HCT116 (cell line): ENCODE measurements around the gene PHC1. TPM values are rescaled to one million over a fixed set of nuclear protein-coding genes. Genes with fewer than 3 reads are reported as not detected.

Experiments used
- ATAC-seq: fragments of 200-7000 bp; cut with Tn5 transposase; 2 replicates; pipeline ENCODE4 v1.9.1; 2020; ENCODE audit warnings: mild to moderate bottlenecking, moderate library complexity
- BruUV-seq: library from RNA; stranded (reverse); fragments of 400-500 nt; replicated peaks from 2 replicates; lab custom pipeline; 2021; lab: Mats Ljungman, UMichigan
- CTCF ChIA-PET: fragments of 300-600 bp; sonication (Branson Sonifier 250); formaldehyde crosslinking; loops from one replicate; lab custom pipeline; 2021; ENCODE audit warnings: antibody characterized with exemption; lab: Charles Lee
- POLR2A ChIA-PET: fragments of 300-600, 350-600 bp; sonication (Branson Sonifier 250); formaldehyde crosslinking; loops from one replicate; lab custom pipeline; 2021; ENCODE audit warnings: antibody characterized with exemption; lab: Charles Lee
- RAD21 ChIA-PET, 2 experiments: fragments of 300-600 bp; sonication (Branson Sonifier 250); formaldehyde crosslinking; loops; one replicate each; lab custom pipeline; 2023; ENCODE audit warnings: low total read pairs in 2 of 2; ENCODE audit not compliant: uncharacterized antibody in 2 of 2, unreplicated experiment in 2 of 2, low non-redundant PET in 1 of 2; lab: Charles Lee
- DNase-seq: peaks from one replicate; pipeline ENCODE4 v3.0.0-alpha.2; 2010; ENCODE audit warnings: low read depth, low spot score
- H2AFZ ChIP-seq: fragments of 200-600 bp; shearing (Covaris generic), sonication (generic); 2 replicates; pipeline ENCODE4 v1.6.1; 2017; ENCODE audit warnings: low read depth, mixed run types, mixed read lengths, antibody characterized with exemption, low read length; ENCODE audit not compliant: poor library complexity, severe bottlenecking
- H3K27ac ChIP-seq: 2 replicates; pipeline ENCODE4 v1.5.1; 2012; ENCODE audit warnings: low read depth, low read length
- H3K27me3 ChIP-seq: fragments of 200-600 bp; sonication (generic); 2 replicates; pipeline ENCODE4 v1.6.1; 2016; ENCODE audit warnings: mixed run types, low read length, mixed read lengths; ENCODE audit not compliant: insufficient read depth
- H3K36me3 ChIP-seq, 2 experiments: fragments of 200-500 bp in 1 of 2; fragments of 200-600 bp in 1 of 2; sonication (Bioruptor generic) in 1 of 2; sonication (generic) in 1 of 2; 2 replicates each; pipeline versions ENCODE4 v1.5.1 to v1.6.1; 2014 to 2016; ENCODE audit warnings: low read length in 2 of 2, inconsistent platforms in 1 of 2, mixed read lengths in 1 of 2, mixed run types in 1 of 2; ENCODE audit not compliant: insufficient read depth in 2 of 2, control insufficient read depth in 1 of 2
- H3K4me1 ChIP-seq, 2 experiments: fragments of 200-600 bp in 1 of 2; sonication (generic) in 1 of 2; 2 replicates each; pipeline versions ENCODE4 v1.5.1 to v1.6.1; 2012 to 2017; ENCODE audit warnings: low read length in 2 of 2, inconsistent platforms in 1 of 2, mild to moderate bottlenecking in 1 of 2, mixed read lengths in 1 of 2, mixed run types in 1 of 2, moderate library complexity in 1 of 2; ENCODE audit not compliant: insufficient read depth in 2 of 2, control insufficient read depth in 1 of 2
- H3K4me2 ChIP-seq: fragments of 200-600 bp; sonication (generic); 2 replicates; pipeline ENCODE4 v1.6.1; 2017; ENCODE audit warnings: mixed run types, low read length, mixed read lengths
- H3K4me3 ChIP-seq, 2 experiments: fragments of 200-600 bp in 1 of 2; sonication (generic) in 1 of 2; replicated peaks in 1 of 2; 2 replicates each; pipeline ENCODE4 v1.5.1; 2011 to 2016; ENCODE audit warnings: low read length in 2 of 2, control low read depth in 1 of 2, low read depth in 1 of 2, mild to moderate bottlenecking in 1 of 2, mixed read lengths in 1 of 2, mixed run types in 1 of 2
- H3K79me2 ChIP-seq: fragments of 200-600 bp; sonication (generic); 2 replicates; pipeline ENCODE4 v1.6.1; 2017; ENCODE audit warnings: mild to moderate bottlenecking, mixed run types, low read length, moderate library complexity, mixed read lengths; ENCODE audit not compliant: insufficient read depth
- H3K9ac ChIP-seq: fragments of 200-600 bp; sonication (generic); 2 replicates; pipeline ENCODE4 v1.6.1; 2016; ENCODE audit warnings: low read length, mixed read lengths
- H3K9me2 ChIP-seq: fragments of 200-600 bp; sonication (generic), shearing (Covaris generic); 2 replicates; pipeline ENCODE4 v1.6.1; 2017; ENCODE audit warnings: mixed run types, mild to moderate bottlenecking, moderate library complexity; ENCODE audit not compliant: insufficient read depth
- H3K9me3 ChIP-seq, 2 experiments: fragments of 200-500 bp in 1 of 2; fragments of 200-600 bp in 1 of 2; sonication (Bioruptor generic) in 1 of 2; sonication (generic) in 1 of 2; 2 replicates each; pipeline ENCODE4 v1.6.1; 2014 to 2017; ENCODE audit warnings: low read length in 2 of 2, mixed read lengths in 2 of 2, inconsistent platforms in 1 of 2, low read depth in 1 of 2, mild to moderate bottlenecking in 1 of 2, mixed run types in 1 of 2, moderate library complexity in 1 of 2; ENCODE audit not compliant: control insufficient read depth in 1 of 2, insufficient read depth in 1 of 2
- H4K20me1 ChIP-seq: fragments of 200-600 bp; sonication (generic), shearing (Covaris generic); 2 replicates; pipeline ENCODE4 v1.6.1; 2017; ENCODE audit warnings: mixed run types, mild to moderate bottlenecking, moderate library complexity; ENCODE audit not compliant: insufficient read depth
- ATF3 ChIP-seq: IDR thresholded peaks from 2 replicates; pipeline ENCODE4 v1.6.1; 2012
- CBX3 ChIP-seq: IDR thresholded peaks from 2 replicates; pipeline ENCODE4 v1.6.1; 2012; ENCODE audit warnings: low read depth
- CEBPB ChIP-seq: IDR thresholded peaks from 2 replicates; pipeline ENCODE4 v1.6.1; 2012; ENCODE audit warnings: low read depth
- ELF1 ChIP-seq: IDR thresholded peaks from 2 replicates; pipeline ENCODE4 v1.6.1; 2012; ENCODE audit warnings: low read depth, borderline replicate concordance
- EZH2phosphoT487 ChIP-seq: fragments of 200-600 bp; IDR thresholded peaks from 2 replicates; pipeline ENCODE4 v1.6.1; 2018; ENCODE audit warnings: antibody characterized with exemption, borderline replicate concordance
- JUND ChIP-seq: IDR thresholded peaks from 2 replicates; pipeline ENCODE4 v1.6.1; 2012
- MAX ChIP-seq: IDR thresholded peaks from 2 replicates; pipeline ENCODE4 v1.6.1; 2012
- POLR2A ChIP-seq: IDR thresholded peaks from 2 replicates; pipeline ENCODE4 v1.7.0; 2011; ENCODE audit warnings: borderline replicate concordance; ENCODE audit not compliant: insufficient read depth, insufficient read length; ENCODE audit errors: extremely low read depth
- POLR2AphosphoS5 ChIP-seq: IDR thresholded peaks from 2 replicates; pipeline ENCODE4 v1.6.1; 2011; ENCODE audit warnings: mild to moderate bottlenecking, low read depth, low read length, moderate library complexity
- RAD21 ChIP-seq: IDR thresholded peaks from 2 replicates; pipeline ENCODE4 v1.6.1; 2012; ENCODE audit warnings: low read depth, mild to moderate bottlenecking
- REST ChIP-seq: IDR thresholded peaks from 2 replicates; pipeline ENCODE4 v1.6.1; 2012; ENCODE audit warnings: low read depth
- SIN3A ChIP-seq: IDR thresholded peaks from 2 replicates; pipeline ENCODE4 v1.6.1; 2012; ENCODE audit warnings: low read depth
- SP1 ChIP-seq: IDR thresholded peaks from 2 replicates; pipeline ENCODE4 v1.6.1; 2012; ENCODE audit warnings: low read depth
- TCF7L2 ChIP-seq: IDR thresholded peaks from 2 replicates; pipeline ENCODE4 v1.7.0; 2011; ENCODE audit warnings: borderline replicate concordance, inconsistent platforms; ENCODE audit not compliant: insufficient read depth, insufficient read length; ENCODE audit errors: extremely low read depth
- ZNF274 ChIP-seq: fragments of 200-500 bp; sonication (Bioruptor generic); IDR thresholded peaks from 2 replicates; pipeline ENCODE4 v1.6.1; 2014; ENCODE audit warnings: mild to moderate bottlenecking, low read depth, low read length, inconsistent platforms
- intact Hi-C: fragments of 100-400 bp; cut with micrococcal nuclease; formaldehyde crosslinking; loops from 2 replicates; pipeline ENCODE4 v1.10.0; 2022
- total RNA-seq: library from RNA; stranded (reverse); gene quantifications from one replicate; pipeline ENCODE4 v1.2.1, GENCODE V29; 2021; ENCODE audit not compliant: unreplicated experiment

The PHC1 gene
- total RNA-seq, 1 experiment from 2014 or later, result 22.8 TPM

GRCh38 chr12:8953773-8954402 lies 39.6 kb downstream of the PHC1 start:
- Histone ChIP-seq H3K4me3 (no peak overlapping the region), H4K20me1 (no peaks in the 10 kb centered on the region), H3K79me2 (peaks cover 10% of the 10 kb centered on the region)
- RAD21 ChIA-PET, result no interaction called here
- TF ChIP-seq SIN3A (no peak), ELF1 (no peak), POLR2A (no peak), CBX3 (no peak), ATF3 (no peak), ZNF274 (no peak)
- TF ChIP-seq, all 23 proteins: peak for 0
- Histone ChIP-seq H3K9ac (no peak overlapping the region), H3K4me2 (no peak overlapping the region), H3K27ac (no peak overlapping the region), H3K36me3 (0 out of 4 replicates have a peak, but pooled peaks cover 0 to 4% of the 10 kb centered on the region in 2 experiments), H3K27me3 (no peaks in the 10 kb centered on the region), H3K4me1 (peaks cover 0 to 15% of the 10 kb centered on the region in 2 experiments; a peak in 1 of 4 replicates), H3K9me2 (no peaks in the 10 kb centered on the region), H2AFZ (no peak overlapping the region), H3K9me3 (peaks cover 3 to 5% of the 10 kb centered on the region in 2 experiments; a peak in 2 of 4 replicates)
- BruUV-seq, result no TSS peak
- ChIA-PET CTCF (no interaction called here), POLR2A (no interaction called here)
- intact Hi-C loops, result loop anchor here (5.0 kb wide), 1 partner anchor 93 kb away; no protein-coding TSS in a partner anchor
- ATAC-seq (no peak), DNase-seq (no peak)

- ChIA-PET CTCF (no interaction called here), POLR2A (no interaction called here), RAD21 (no interaction called here)
- H3K4me1 ChIP-seq, result peaks cover 0 to under 1% of the 10 kb centered on the region in 2 experiments; a peak in 1 of 4 replicates
- no peak overlapping the region for H3K9ac ChIP-seq
- no peak for DNase-seq
- H3K4me2 ChIP-seq, result no peak overlapping the region
- H3K36me3 ChIP-seq, result 0 out of 4 replicates have a peak, but pooled peaks cover 0 to 4% of the 10 kb centered on the region in 2 experiments
- BruUV-seq, result no TSS peak
- no peak for TF ChIP-seq SIN3A
- TF ChIP-seq RAD21, result no peak
- no peak for TF ChIP-seq JUND
- TF ChIP-seq TCF7L2, result no peak
- no peak for TF ChIP-seq CBX3
- no peak for TF ChIP-seq MAX
- no peak for TF ChIP-seq REST
- TF ChIP-seq POLR2AphosphoS5, result no peak
- no peak for TF ChIP-seq SP1
- no peak for TF ChIP-seq ELF1
- no peak for TF ChIP-seq ZNF274
- TF ChIP-seq CEBPB, result no peak
- no peak for TF ChIP-seq EZH2phosphoT487
- H2AFZ ChIP-seq, result no peak overlapping the region
- intact Hi-C loops, result no loop called here
- H3K27me3 ChIP-seq, result no peaks in the 10 kb centered on the region
- peaks cover 3 to 5% of the 10 kb centered on the region in 2 experiments; a peak in 2 of 4 replicates for H3K9me3 ChIP-seq
- no peak for ATAC-seq
- H3K79me2 ChIP-seq, result 0 out of 2 replicates have a peak, but pooled peaks cover 3% of the 10 kb centered on the region
- no peaks in the 10 kb centered on the region for H3K9me2 ChIP-seq
- H3K27ac ChIP-seq, result no peak overlapping the region
- H4K20me1 ChIP-seq, result no peaks in the 10 kb centered on the region
- H3K4me3 ChIP-seq, result no peak overlapping the region
These were observed 41.8 kb downstream of the PHC1 start for GRCh38 chr12:8956073-8956472.
